Astrocyte (in vitro differentiated cells and primary cell): ENCODE measurements around the gene LGR6. TPM values are rescaled to one million over a fixed set of nuclear protein-coding genes. Genes with fewer than 3 reads are reported as not detected.

Experiments used
- DNase-seq: peaks from one replicate; pipeline ENCODE4 v3.0.0-alpha.2; 2010; ENCODE audit warnings: low read depth
- FAIRE-seq: peaks from 2 replicates; lab custom pipeline; 2011; peaks lifted over from hg19 to GRCh38; lab: Jason Lieb, UNC
- H2AFZ ChIP-seq: 2 replicates; pipeline ENCODE4 v1.6.0; 2012; ENCODE audit warnings: low read depth, low read length, inconsistent platforms
- H3K27ac ChIP-seq: 2 replicates; pipeline ENCODE4 v1.5.1; 2011; ENCODE audit warnings: low read depth, low read length, inconsistent platforms
- H3K27me3 ChIP-seq: 2 replicates; pipeline ENCODE4 v1.6.0; 2011; ENCODE audit warnings: low read length, inconsistent platforms; ENCODE audit not compliant: insufficient read depth
- H3K36me3 ChIP-seq: 2 replicates; pipeline ENCODE4 v1.5.1; 2011; ENCODE audit warnings: low read length, inconsistent platforms; ENCODE audit not compliant: insufficient read depth
- H3K4me1 ChIP-seq: 2 replicates; pipeline ENCODE4 v1.5.1; 2011; ENCODE audit warnings: low read length, inconsistent platforms; ENCODE audit not compliant: insufficient read depth
- H3K4me2 ChIP-seq: 2 replicates; pipeline ENCODE4 v1.6.0; 2012; ENCODE audit warnings: low read length, inconsistent platforms
- H3K4me3 ChIP-seq: 2 replicates; pipeline ENCODE4 v1.5.1; 2011; ENCODE audit warnings: low read depth, mild to moderate bottlenecking, low read length, inconsistent platforms; ENCODE audit not compliant: insufficient read depth
- H3K79me2 ChIP-seq: 2 replicates; pipeline ENCODE4 v1.6.0; 2012; ENCODE audit warnings: mild to moderate bottlenecking, low read length, inconsistent platforms; ENCODE audit not compliant: insufficient read depth
- H3K9ac ChIP-seq: 2 replicates; pipeline ENCODE4 v1.6.0; 2012; ENCODE audit warnings: mild to moderate bottlenecking, low read length, inconsistent platforms
- H3K9me3 ChIP-seq: 2 replicates; pipeline ENCODE4 v1.5.1; 2012; ENCODE audit warnings: low read depth, mild to moderate bottlenecking, low read length, inconsistent platforms; ENCODE audit not compliant: insufficient read depth
- H4K20me1 ChIP-seq: 2 replicates; pipeline ENCODE4 v1.6.0; 2012; ENCODE audit warnings: low read length, inconsistent platforms; ENCODE audit not compliant: insufficient read depth
- H3K27ac Mint-ChIP-seq: one replicate; pipeline ENCODE4 v1.8.0; 2021; ENCODE audit warnings: mild to moderate bottlenecking, mixed read lengths; ENCODE audit not compliant: unreplicated experiment
- H3K27me3 Mint-ChIP-seq: one replicate; pipeline ENCODE4 v1.8.0; 2021; ENCODE audit warnings: low read depth, mixed read lengths; ENCODE audit not compliant: unreplicated experiment
- H3K36me3 Mint-ChIP-seq: one replicate; pipeline ENCODE4 v1.8.0; 2021; ENCODE audit warnings: low read depth, mixed read lengths; ENCODE audit not compliant: unreplicated experiment
- H3K4me1 Mint-ChIP-seq: one replicate; pipeline ENCODE4 v1.8.0; 2021; ENCODE audit warnings: low read depth, mixed read lengths; ENCODE audit not compliant: unreplicated experiment
- H3K4me3 Mint-ChIP-seq: one replicate; pipeline ENCODE4 v1.8.0; 2021; ENCODE audit warnings: mild to moderate bottlenecking, moderate library complexity, mixed read lengths; ENCODE audit not compliant: unreplicated experiment
- H3K9me3 Mint-ChIP-seq: one replicate; pipeline ENCODE4 v1.8.0; 2021; ENCODE audit warnings: mild to moderate bottlenecking, mixed read lengths; ENCODE audit not compliant: unreplicated experiment
- EZH2 ChIP-seq: IDR thresholded peaks from 2 replicates; pipeline ENCODE4 v1.6.1; 2012; ENCODE audit warnings: mild to moderate bottlenecking, low read length, inconsistent platforms; ENCODE audit not compliant: insufficient read depth
- total RNA-seq: library from RNA; stranded (reverse); gene quantifications from 2 replicates; pipeline ENCODE4 v1.2.1, GENCODE V29; 2021
- TF ChIP-seq, protein P1 (sequence below): IDR thresholded peaks from 2 replicates; pipeline ENCODE4 v1.5.1; 2011; ENCODE audit warnings: low read depth, mild to moderate bottlenecking, inconsistent platforms, low read length, moderate library complexity; ENCODE audit not compliant: insufficient read depth

The LGR6 gene
- total RNA-seq, 1 donor from 2014 or later = 0.27 TPM

GRCh38 chr1:202164271-202165037 lies 29.1 kb upstream of the LGR6 start:
- Histone ChIP-seq H2AFZ (no peak overlapping the region), H3K4me2 (no peak overlapping the region), H3K4me1 (peaks cover 3% of the 10 kb centered on the region), H3K9me3 (no peaks in the 10 kb centered on the region), H3K9ac (no peak overlapping the region), H3K79me2 (no peaks in the 10 kb centered on the region), H3K4me3 (no peak overlapping the region), H4K20me1 (no peaks in the 10 kb centered on the region), H3K27ac (no peak overlapping the region), H3K27me3 (no peaks in the 10 kb centered on the region), H3K36me3 (no peaks in the 10 kb centered on the region)
- peaks cover 15% of the 10 kb centered on the region for H3K27me3 Mint-ChIP-seq
- TF ChIP-seq, protein P1, sequence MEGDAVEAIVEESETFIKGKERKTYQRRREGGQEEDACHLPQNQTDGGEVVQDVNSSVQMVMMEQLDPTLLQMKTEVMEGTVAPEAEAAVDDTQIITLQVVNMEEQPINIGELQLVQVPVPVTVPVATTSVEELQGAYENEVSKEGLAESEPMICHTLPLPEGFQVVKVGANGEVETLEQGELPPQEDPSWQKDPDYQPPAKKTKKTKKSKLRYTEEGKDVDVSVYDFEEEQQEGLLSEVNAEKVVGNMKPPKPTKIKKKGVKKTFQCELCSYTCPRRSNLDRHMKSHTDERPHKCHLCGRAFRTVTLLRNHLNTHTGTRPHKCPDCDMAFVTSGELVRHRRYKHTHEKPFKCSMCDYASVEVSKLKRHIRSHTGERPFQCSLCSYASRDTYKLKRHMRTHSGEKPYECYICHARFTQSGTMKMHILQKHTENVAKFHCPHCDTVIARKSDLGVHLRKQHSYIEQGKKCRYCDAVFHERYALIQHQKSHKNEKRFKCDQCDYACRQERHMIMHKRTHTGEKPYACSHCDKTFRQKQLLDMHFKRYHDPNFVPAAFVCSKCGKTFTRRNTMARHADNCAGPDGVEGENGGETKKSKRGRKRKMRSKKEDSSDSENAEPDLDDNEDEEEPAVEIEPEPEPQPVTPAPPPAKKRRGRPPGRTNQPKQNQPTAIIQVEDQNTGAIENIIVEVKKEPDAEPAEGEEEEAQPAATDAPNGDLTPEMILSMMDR = no peak
- TF ChIP-seq EZH2 = no peak
- no peak for FAIRE-seq
- no peak overlapping the region for H3K27ac Mint-ChIP-seq
- no peak overlapping the region for H3K4me3 Mint-ChIP-seq
- H3K36me3 Mint-ChIP-seq = no peaks in the 10 kb centered on the region
- H3K4me1 Mint-ChIP-seq = peaks cover 15% of the 10 kb centered on the region
- no peaks in the 10 kb centered on the region for H3K9me3 Mint-ChIP-seq
- no peak for DNase-seq

- H3K36me3 ChIP-seq = no peaks in the 10 kb centered on the region
- H4K20me1 ChIP-seq = no peaks in the 10 kb centered on the region
- Mint-ChIP-seq H3K4me1 (peaks cover 10% of the 10 kb centered on the region), H3K36me3 (no peaks in the 10 kb centered on the region), H3K9me3 (no peaks in the 10 kb centered on the region), H3K27me3 (peaks cover 17% of the 10 kb centered on the region), H3K4me3 (no peak overlapping the region), H3K27ac (no peak overlapping the region)
- no peak overlapping the region for H3K4me2 ChIP-seq
- TF ChIP-seq, protein P1 = no peak
- TF ChIP-seq EZH2 = no peak
- FAIRE-seq = no peak
- no peaks in the 10 kb centered on the region for H3K9me3 ChIP-seq
- no peak overlapping the region for H3K27ac ChIP-seq
- peaks cover 3% of the 10 kb centered on the region for H3K4me1 ChIP-seq
- H3K9ac ChIP-seq = no peak overlapping the region
- H3K79me2 ChIP-seq = no peaks in the 10 kb centered on the region
- H3K4me3 ChIP-seq = no peak overlapping the region
- no peaks in the 10 kb centered on the region for H3K27me3 ChIP-seq
- no peak overlapping the region for H2AFZ ChIP-seq
- DNase-seq = no peak
These were observed 28.2 kb upstream of the LGR6 start for GRCh38 chr1:202165267-202165941.
